Immature natural killer cell (primary cell): ENCODE data around the gene MACROD2. TPM values are rescaled to one million over a fixed set of nuclear protein-coding genes. Genes with fewer than 3 reads are reported as not detected.

Experiments used
- DNase-seq, 3 donors: peaks; one replicate each; pipeline ENCODE4 v3.0.0; 2022; ENCODE audit warnings: mixed read lengths in 1 of 3
- H3K27ac Mint-ChIP-seq, 6 donors: one replicate each; pipeline ENCODE4 v1.8.0; 2020; ENCODE audit warnings: mixed read lengths in 6 of 6, mild to moderate bottlenecking in 5 of 6, inconsistent platforms in 4 of 6, moderate library complexity in 3 of 6
- H3K27me3 Mint-ChIP-seq, 3 donors: one replicate each; pipeline ENCODE4 v1.8.0; 2020 to 2021; ENCODE audit warnings: low read depth in 3 of 3, mild to moderate bottlenecking in 3 of 3, mixed read lengths in 3 of 3, moderate library complexity in 3 of 3, inconsistent platforms in 1 of 3
- H3K36me3 Mint-ChIP-seq, 3 donors: one replicate each; pipeline ENCODE4 v1.8.0; 2020; ENCODE audit warnings: mixed read lengths in 3 of 3, inconsistent platforms in 2 of 3, mild to moderate bottlenecking in 2 of 3
- H3K4me1 Mint-ChIP-seq, 2 donors: one replicate each; pipeline ENCODE4 v1.8.0; 2020; ENCODE audit warnings: inconsistent platforms in 2 of 2, mild to moderate bottlenecking in 2 of 2, mixed read lengths in 2 of 2, moderate library complexity in 1 of 2
- H3K4me3 Mint-ChIP-seq, 5 donors: one replicate each; pipeline ENCODE4 v1.8.0; 2020; ENCODE audit warnings: mild to moderate bottlenecking in 5 of 5, mixed read lengths in 5 of 5, inconsistent platforms in 3 of 5, moderate library complexity in 3 of 5
- H3K9me3 Mint-ChIP-seq, 6 donors: one replicate each; pipeline ENCODE4 v1.8.0; 2020; ENCODE audit warnings: mild to moderate bottlenecking in 6 of 6, mixed read lengths in 6 of 6, inconsistent platforms in 4 of 6, moderate library complexity in 3 of 6
- polyA plus RNA-seq, 3 donors: library from polyadenylated mRNA; unstranded; fragments of 300-500 nt; fragmentation: Illumina TruSeq; gene quantifications; one replicate each; pipeline ENCODE4 v1.2.3, GENCODE V29; 2021

Gene MACROD2
- polyA plus RNA-seq, 3 donors from 2014 or later = not detected

- Mint-ChIP-seq H3K4me1 (peaks cover 11 to 12% of the 10 kb centered on the region in 2 donors), H3K36me3 (no peaks in the 10 kb centered on the region), H3K9me3 (peaks cover 0 to 16% (median 0%) of the 10 kb centered on the region in 6 donors), H3K4me3 (no peak overlapping the region), H3K27ac (no peak overlapping the region), H3K27me3 (peaks cover 0 to 6% (median 3%) of the 10 kb centered on the region in 3 donors)
- DNase-seq = no peak
Measured at GRCh38 chr20:15900443-15900842, 1905.1 kb downstream of the MACROD2 start.

GRCh38 chr20:15902493-15902892, 1907.2 kb downstream of the MACROD2 start:
- no peak overlapping the region for H3K27ac Mint-ChIP-seq
- no peaks in the 10 kb centered on the region for H3K36me3 Mint-ChIP-seq
- DNase-seq = no peak
- no peaks in the 10 kb centered on the region for H3K4me1 Mint-ChIP-seq
- H3K27me3 Mint-ChIP-seq = peaks cover 0 to 8% (median 3%) of the 10 kb centered on the region in 3 donors
- H3K4me3 Mint-ChIP-seq = no peak overlapping the region
- H3K9me3 Mint-ChIP-seq = peaks cover 0 to 16% (median 0%) of the 10 kb centered on the region in 6 donors

GRCh38 chr20:15905661-15906060, 1910.3 kb downstream of the MACROD2 start:
- peaks cover 0 to 9% (median 5%) of the 10 kb centered on the region in 3 donors for H3K27me3 Mint-ChIP-seq
- peaks cover 0 to 16% (median 0%) of the 10 kb centered on the region in 6 donors for H3K9me3 Mint-ChIP-seq
- H3K36me3 Mint-ChIP-seq = no peaks in the 10 kb centered on the region

GRCh38 chr20:15909995-15910394, 1914.7 kb downstream of the MACROD2 start:
- Mint-ChIP-seq H3K27ac (no peak overlapping the region), H3K27me3 (peaks cover 0 to 7% (median 2%) of the 10 kb centered on the region in 3 donors), H3K36me3 (no peaks in the 10 kb centered on the region), H3K4me3 (no peak overlapping the region), H3K9me3 (peaks cover 0 to 6% (median 0%) of the 10 kb centered on the region in 6 donors), H3K4me1 (no peaks in the 10 kb centered on the region)
- DNase-seq = no peak

More at GRCh38 chr20:15905661-15906060, 1910.3 kb downstream of the MACROD2 start:
- no peak for DNase-seq
- Mint-ChIP-seq H3K4me1 (no peaks in the 10 kb centered on the region), H3K4me3 (no peak overlapping the region), H3K27ac (no peak overlapping the region)

- Mint-ChIP-seq H3K27ac (no peak overlapping the region), H3K9me3 (peaks cover 0 to 12% (median 0%) of the 10 kb centered on the region in 6 donors), H3K4me3 (no peak overlapping the region), H3K4me1 (no peaks in the 10 kb centered on the region), H3K36me3 (no peaks in the 10 kb centered on the region), H3K27me3 (peaks cover 0 to 9% (median 2%) of the 10 kb centered on the region in 3 donors)
- DNase-seq = no peak
Measured at GRCh38 chr20:15911581-15911980, 1916.3 kb downstream of the MACROD2 start.

- Mint-ChIP-seq H3K36me3 (no peaks in the 10 kb centered on the region), H3K27me3 (peaks cover 0 to 4% (median 2%) of the 10 kb centered on the region in 3 donors), H3K9me3 (peaks cover 0 to 12% (median 0%) of the 10 kb centered on the region in 6 donors), H3K27ac (no peak overlapping the region), H3K4me3 (no peak overlapping the region), H3K4me1 (no peaks in the 10 kb centered on the region)
- no peak for DNase-seq
Measured at GRCh38 chr20:15913391-15914025, 1918.2 kb downstream of the MACROD2 start.

GRCh38 chr20:15916623-15917022, 1921.3 kb downstream of the MACROD2 start:
- no peak overlapping the region for H3K4me3 Mint-ChIP-seq
- DNase-seq = no peak
- peaks cover 0 to 16% (median 0%) of the 10 kb centered on the region in 6 donors for H3K9me3 Mint-ChIP-seq
- no peaks in the 10 kb centered on the region for H3K36me3 Mint-ChIP-seq
- peaks cover 2 to 4% (median 4%) of the 10 kb centered on the region in 3 donors for H3K27me3 Mint-ChIP-seq
- H3K4me1 Mint-ChIP-seq = no peaks in the 10 kb centered on the region
- H3K27ac Mint-ChIP-seq = no peak overlapping the region

GRCh38 chr20:15917283-15917682, 1922.0 kb downstream of the MACROD2 start:
- peaks cover 2 to 5% (median 4%) of the 10 kb centered on the region in 3 donors for H3K27me3 Mint-ChIP-seq
- H3K4me3 Mint-ChIP-seq = no peak overlapping the region
- no peak overlapping the region for H3K27ac Mint-ChIP-seq
- DNase-seq = no peak
- H3K36me3 Mint-ChIP-seq = no peaks in the 10 kb centered on the region
- H3K4me1 Mint-ChIP-seq = no peaks in the 10 kb centered on the region
- peaks cover 0 to 15% (median 0%) of the 10 kb centered on the region in 6 donors for H3K9me3 Mint-ChIP-seq

GRCh38 chr20:15918631-15919030, 1923.3 kb downstream of the MACROD2 start:
- H3K4me1 Mint-ChIP-seq = no peaks in the 10 kb centered on the region
- DNase-seq = no peak
- peaks cover 0 to 12% (median 0%) of the 10 kb centered on the region in 6 donors for H3K9me3 Mint-ChIP-seq
- H3K4me3 Mint-ChIP-seq = no peak overlapping the region
- peaks cover 3 to 5% (median 4%) of the 10 kb centered on the region in 3 donors for H3K27me3 Mint-ChIP-seq
- no peaks in the 10 kb centered on the region for H3K36me3 Mint-ChIP-seq
- no peak overlapping the region for H3K27ac Mint-ChIP-seq

GRCh38 chr20:15919118-15919517, 1923.8 kb downstream of the MACROD2 start:
- Mint-ChIP-seq H3K9me3 (peaks cover 0 to 12% (median 0%) of the 10 kb centered on the region in 6 donors), H3K27ac (no peak overlapping the region), H3K36me3 (no peaks in the 10 kb centered on the region), H3K27me3 (peaks cover 3 to 5% (median 4%) of the 10 kb centered on the region in 3 donors), H3K4me3 (no peak overlapping the region), H3K4me1 (no peaks in the 10 kb centered on the region)
- DNase-seq = no peak

- H3K27me3 Mint-ChIP-seq = peaks cover 3 to 5% (median 4%) of the 10 kb centered on the region in 3 donors
- H3K4me1 Mint-ChIP-seq = no peaks in the 10 kb centered on the region
- H3K27ac Mint-ChIP-seq = no peak overlapping the region
- H3K4me3 Mint-ChIP-seq = no peak overlapping the region
- DNase-seq = no peak
- no peaks in the 10 kb centered on the region for H3K36me3 Mint-ChIP-seq
- peaks cover 0 to 10% (median 0%) of the 10 kb centered on the region in 6 donors for H3K9me3 Mint-ChIP-seq
Measured at GRCh38 chr20:15921930-15922329, 1926.6 kb downstream of the MACROD2 start.

- H3K9me3 Mint-ChIP-seq = peaks cover 0 to 10% (median 0%) of the 10 kb centered on the region in 6 donors
- no peaks in the 10 kb centered on the region for H3K36me3 Mint-ChIP-seq
- H3K27me3 Mint-ChIP-seq = peaks cover 3 to 5% (median 4%) of the 10 kb centered on the region in 3 donors
- DNase-seq = no peak
- H3K27ac Mint-ChIP-seq = no peak overlapping the region
- H3K4me1 Mint-ChIP-seq = no peaks in the 10 kb centered on the region
- H3K4me3 Mint-ChIP-seq = no peak overlapping the region
Measured at GRCh38 chr20:15922556-15922955, 1927.2 kb downstream of the MACROD2 start.

- H3K27me3 Mint-ChIP-seq = peaks cover 3 to 7% (median 4%) of the 10 kb centered on the region in 3 donors
- H3K4me1 Mint-ChIP-seq = no peaks in the 10 kb centered on the region
- H3K27ac Mint-ChIP-seq = no peak overlapping the region
- H3K36me3 Mint-ChIP-seq = no peaks in the 10 kb centered on the region
- H3K9me3 Mint-ChIP-seq = peaks cover 0 to 10% (median 0%) of the 10 kb centered on the region in 6 donors
- no peak for DNase-seq
- no peak overlapping the region for H3K4me3 Mint-ChIP-seq
Measured at GRCh38 chr20:15923030-15923776, 1927.9 kb downstream of the MACROD2 start.

GRCh38 chr20:15924556-15924955, 1929.2 kb downstream of the MACROD2 start:
- peaks cover 3 to 7% (median 4%) of the 10 kb centered on the region in 3 donors for H3K27me3 Mint-ChIP-seq
- H3K4me1 Mint-ChIP-seq = no peaks in the 10 kb centered on the region
- DNase-seq = no peak
- peaks cover 0 to 10% (median 0%) of the 10 kb centered on the region in 6 donors for H3K9me3 Mint-ChIP-seq
- H3K4me3 Mint-ChIP-seq = no peak overlapping the region
- H3K36me3 Mint-ChIP-seq = no peaks in the 10 kb centered on the region
- H3K27ac Mint-ChIP-seq = no peak overlapping the region
